PFSK-1 (cell line): ENCODE measurements around the gene ZNF823.

Source experiments
- FOXP2 ChIP-seq: optimal IDR thresholded peaks from 2 replicates; pipeline ENCODE3; 2011; ENCODE audit warnings: borderline replicate concordance, control low read depth, inconsistent platforms; ENCODE audit not compliant: insufficient read depth; ENCODE audit errors: extremely low read length, extremely low read depth
- POLR2AphosphoS5 ChIP-seq: IDR thresholded peaks from 2 replicates; pipeline ENCODE4 v1.6.1; 2012; ENCODE audit warnings: low read depth, mild to moderate bottlenecking, control low read depth, low read length, moderate library complexity
- REST ChIP-seq, 2 experiments: IDR thresholded peaks; 2 replicates each; pipeline versions ENCODE4 v1.6.1 to v1.8.0; 2011 to 2012; ENCODE audit warnings: low read depth in 2 of 2, low read length in 2 of 2, control low read depth in 1 of 2, inconsistent platforms in 1 of 2, mild to moderate bottlenecking in 1 of 2, moderate library complexity in 1 of 2; ENCODE audit not compliant: insufficient read depth in 1 of 2
- SIN3A ChIP-seq: IDR thresholded peaks from 2 replicates; pipeline ENCODE4 v1.6.1; 2012; ENCODE audit warnings: mild to moderate bottlenecking, low read length, moderate library complexity, borderline replicate concordance; ENCODE audit not compliant: insufficient read depth
- TAF1 ChIP-seq: IDR thresholded peaks from 2 replicates; pipeline ENCODE4 v1.6.1; 2012; ENCODE audit warnings: low read length, control low read depth, borderline replicate concordance; ENCODE audit not compliant: insufficient read depth

GRCh38 chr19:11721681-11722080 lies 17.1 kb downstream of the ZNF823 start:
- TF ChIP-seq POLR2AphosphoS5 (no peak), REST (IDR thresholded peaks at IDR 0.05; ENCODE audit: insufficient read depth in 1 of 2, low read depth in 2 of 2, low read length in 2 of 2) (no peak), TAF1 (no peak), SIN3A (no peak), FOXP2 (no peak)
